HG03575 (cell line): Measurements from ENCODE around the gene C16orf78.

ENCODE experiments used
- ATAC-seq: cut with Tn5 transposase; IDR thresholded peaks from one replicate; pipeline ENCODE4 v1.9.1; 2021; ENCODE audit not compliant: unreplicated experiment, insufficient number of reproducible peaks, low FRiP score; ENCODE audit errors: extremely low read depth

The C16orf78 gene

DNA sequence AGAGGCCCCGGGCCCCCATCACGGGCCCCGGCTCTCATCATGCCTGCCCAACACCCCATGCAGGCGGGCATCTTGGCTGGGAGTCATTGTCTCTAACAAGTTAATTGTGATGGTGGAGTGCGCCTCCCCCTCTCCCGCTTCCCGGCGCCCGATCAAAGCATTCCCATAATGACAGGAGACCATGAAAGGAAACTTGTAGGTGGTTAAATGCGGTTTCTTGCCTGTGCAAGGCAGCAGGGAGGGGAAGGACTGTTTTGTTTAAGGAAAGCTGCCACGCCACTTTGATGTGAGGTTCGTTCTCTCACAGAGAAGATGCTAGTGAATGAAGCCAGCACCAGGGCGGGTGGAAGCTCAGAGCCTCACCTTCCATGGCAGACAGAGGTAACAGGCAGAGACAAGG is 45.4 kb downstream of the C16orf78 start:
- no peak for ATAC-seq

DNA sequence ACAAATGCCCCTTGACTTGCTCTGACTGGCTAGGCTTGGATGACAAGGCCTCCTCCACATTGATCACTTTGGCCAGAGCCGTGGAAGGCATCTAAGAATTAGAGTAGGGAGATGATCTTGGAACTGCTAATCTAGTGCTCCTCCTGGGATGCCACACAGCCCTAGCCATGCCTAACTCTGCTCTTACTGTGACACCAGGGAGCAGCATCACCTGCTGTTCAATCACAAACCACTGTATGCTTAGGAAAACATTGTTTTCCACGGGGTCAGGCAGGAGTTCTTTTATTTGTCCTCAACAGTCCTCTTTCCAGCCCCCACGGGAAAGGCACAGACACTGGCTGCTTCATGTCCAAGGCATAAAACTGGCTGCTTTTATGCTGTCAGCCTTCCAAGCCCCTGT is 46.3 kb downstream of the C16orf78 start:
- no peak for ATAC-seq

DNA sequence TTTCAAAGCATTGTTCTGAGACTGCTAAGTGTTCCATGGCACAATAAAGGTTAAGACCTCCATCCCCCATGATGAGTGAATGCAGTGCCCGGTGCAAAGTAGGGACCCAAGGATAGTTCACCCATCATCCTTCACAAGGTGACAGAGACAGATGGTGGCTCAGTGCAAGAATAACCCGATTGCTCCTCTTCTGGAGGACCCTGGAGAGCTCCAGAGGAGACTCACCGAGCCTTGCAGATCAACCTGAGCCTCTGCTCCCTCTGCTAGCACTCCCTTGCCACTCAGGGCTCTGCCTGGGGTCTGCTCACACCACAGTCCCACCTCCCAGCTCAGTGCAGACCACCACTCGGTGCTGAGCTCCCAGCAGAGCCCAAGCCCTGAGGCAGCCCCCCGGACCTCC is 49.3 kb downstream of the C16orf78 start:
- ATAC-seq = no peak

DNA sequence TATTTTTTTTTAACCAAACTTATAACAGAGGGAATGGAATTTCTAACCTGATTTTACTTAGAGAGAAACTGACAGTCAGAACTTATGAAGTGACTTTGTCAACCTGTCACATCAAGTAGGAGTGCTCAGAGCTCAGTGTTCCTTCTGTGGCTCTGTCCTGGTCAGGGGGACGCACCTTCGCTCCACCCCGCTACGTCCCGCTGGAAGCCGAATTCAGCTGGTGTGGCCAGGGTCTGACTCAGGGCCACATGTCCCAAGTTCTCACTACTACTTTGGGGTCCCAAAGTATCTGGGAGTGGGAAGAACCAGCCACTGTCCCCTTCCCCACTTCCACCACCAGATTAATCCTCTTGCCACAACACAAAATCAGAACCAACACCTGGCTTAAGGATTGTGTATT is 51.4 kb downstream of the C16orf78 start:
- ATAC-seq = no peak

DNA sequence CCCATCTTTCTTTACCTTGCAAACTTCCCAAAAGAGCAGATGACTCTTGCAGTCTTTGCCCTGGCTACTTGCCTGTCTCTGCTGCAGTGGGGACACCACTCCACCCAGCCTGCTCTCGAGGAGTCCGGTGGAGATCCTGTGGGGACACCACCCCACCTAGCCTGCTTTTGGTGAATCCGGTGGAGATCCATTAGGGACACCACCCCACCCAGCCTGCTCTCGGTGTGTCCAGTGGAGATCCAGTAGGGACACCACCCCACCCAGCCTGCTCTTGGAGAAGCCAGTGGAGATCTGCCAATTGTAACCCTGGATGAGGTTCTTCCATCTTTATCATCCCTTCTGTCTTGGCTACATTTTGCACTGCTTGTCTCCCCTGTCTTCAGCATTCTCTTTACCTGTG is 54.2 kb downstream of the C16orf78 start:
- ATAC-seq = no peak

DNA sequence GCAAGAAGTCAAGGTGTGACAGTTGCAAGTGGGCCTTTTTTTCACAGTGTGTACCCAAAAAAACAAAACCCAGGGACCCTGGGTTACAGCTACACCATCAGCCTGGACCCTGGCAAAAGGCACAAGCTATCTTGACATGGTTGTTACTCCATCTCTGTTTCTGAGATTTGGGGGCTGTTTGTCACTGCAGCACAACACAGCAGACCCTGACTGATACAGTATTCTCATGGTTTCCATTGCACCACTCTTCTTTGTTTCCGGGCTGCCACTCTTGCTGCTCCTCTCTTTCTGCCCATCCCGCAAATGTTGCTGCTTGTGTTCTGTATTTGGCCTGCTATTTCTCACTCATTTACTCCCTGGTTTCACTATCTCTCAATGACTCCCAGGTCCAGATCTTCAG is 55.2 kb downstream of the C16orf78 start:
- no peak for ATAC-seq

DNA sequence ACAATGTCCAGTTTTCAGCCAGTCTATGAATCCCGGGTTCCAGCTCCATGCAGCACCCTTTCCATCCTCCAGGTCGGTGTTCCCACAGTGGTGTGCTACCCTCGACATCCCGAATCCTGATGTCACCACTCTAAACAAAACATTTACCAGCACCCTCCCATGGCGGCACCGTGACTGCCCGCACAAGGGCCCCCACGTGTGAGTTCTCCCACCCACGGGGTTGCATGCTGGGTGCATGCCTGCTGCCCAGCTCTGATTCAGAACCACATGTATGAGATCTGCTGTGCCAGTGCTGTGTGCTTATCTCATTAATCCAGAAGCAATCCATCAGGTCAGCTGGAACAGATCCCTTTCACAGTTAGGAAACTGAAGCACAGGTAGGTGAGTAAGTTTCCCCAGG is 57.4 kb downstream of the C16orf78 start:
- no peak for ATAC-seq

DNA sequence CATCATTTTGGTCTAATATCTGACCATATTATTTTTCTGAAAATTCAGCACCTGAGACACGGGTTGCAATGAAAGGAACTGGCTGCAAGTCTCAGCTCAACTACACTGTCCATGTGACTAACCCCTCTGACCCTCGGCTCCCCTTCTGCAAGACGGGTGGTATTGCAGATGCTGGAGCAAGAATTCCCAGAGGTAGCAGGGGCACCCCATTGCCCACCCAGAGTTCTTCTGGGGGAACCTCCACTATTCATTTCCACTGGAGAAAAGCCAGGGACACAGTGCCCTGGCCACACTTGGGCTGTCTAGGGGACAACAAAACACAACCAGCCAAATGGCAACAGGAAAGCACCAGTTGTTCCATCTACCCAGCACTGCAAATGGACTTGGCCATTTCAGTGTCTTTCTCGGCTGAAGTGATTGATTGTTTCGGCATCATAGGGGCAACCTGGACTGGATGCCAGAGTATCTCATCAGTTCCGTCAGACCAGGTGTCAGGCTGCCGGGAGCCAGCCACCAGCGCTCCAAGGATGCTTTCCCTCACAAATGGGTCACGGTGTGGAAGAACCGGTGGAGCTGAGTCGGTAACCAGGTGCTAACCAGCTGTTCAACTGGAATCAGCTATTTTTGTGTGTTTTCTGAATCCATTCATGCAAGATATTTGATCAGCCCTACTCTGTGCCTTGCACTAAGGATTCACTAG is 58.1 kb downstream of the C16orf78 start:
- ATAC-seq = no peak

DNA sequence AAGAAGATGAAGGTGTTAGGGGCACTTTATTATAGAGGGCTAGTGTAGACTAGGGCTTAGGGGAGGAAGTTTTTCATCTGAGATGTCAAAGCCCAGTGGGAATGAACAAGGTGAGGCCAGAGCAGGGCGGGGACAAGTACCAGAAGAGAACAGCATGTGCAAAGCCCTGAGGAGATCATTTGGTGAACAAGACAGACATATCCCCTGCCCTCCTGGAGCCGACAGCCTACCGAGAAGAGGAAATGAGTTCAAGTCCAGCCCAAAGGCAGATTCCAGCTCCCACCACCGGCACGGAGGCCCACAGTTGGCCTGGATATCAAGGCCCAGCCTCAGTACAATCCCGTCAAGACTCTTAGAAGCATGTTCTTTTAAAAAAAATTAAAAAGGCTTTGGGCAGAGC is 61.1 kb downstream of the C16orf78 start:
- no peak for ATAC-seq

DNA sequence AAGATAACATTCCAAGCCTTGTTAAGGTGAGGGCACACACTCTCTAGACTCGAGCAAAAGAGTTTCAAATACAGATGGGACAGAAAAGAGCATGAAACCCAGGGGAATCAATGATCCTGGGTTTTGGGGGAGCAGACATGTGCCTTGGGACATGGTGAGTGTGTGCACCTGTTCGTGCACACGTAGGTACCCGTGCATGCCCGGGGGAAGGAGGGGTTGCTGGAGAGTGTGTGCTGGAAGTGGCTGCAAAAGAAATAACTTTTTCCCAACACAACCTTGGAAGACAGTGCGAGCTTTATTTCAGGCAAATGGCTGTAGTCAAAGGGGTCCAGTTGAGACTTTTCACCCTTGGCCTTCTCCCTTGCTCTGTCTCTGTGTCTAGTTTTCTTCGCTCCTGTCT is 62.6 kb downstream of the C16orf78 start:
- ATAC-seq = no peak

DNA sequence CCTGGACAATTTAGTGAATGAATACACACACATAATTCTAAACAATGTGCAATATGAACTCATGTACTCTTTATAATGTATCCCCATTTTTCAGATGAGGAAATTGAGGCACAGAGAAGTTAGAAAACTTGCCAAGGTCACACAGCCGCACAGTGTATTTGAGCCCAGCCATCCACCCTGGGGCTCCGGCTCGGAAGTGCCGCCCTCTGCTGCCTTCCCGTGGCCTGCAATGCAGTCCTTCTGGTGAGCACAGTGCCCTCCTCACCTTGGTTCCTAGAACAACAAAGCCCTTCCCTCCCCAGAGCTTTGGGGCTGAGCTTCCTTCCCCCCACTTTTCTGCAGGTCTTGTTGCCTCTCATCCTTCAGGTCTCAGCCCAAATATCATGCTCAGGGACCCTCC is 63.7 kb downstream of the C16orf78 start:
- ATAC-seq = no peak

DNA sequence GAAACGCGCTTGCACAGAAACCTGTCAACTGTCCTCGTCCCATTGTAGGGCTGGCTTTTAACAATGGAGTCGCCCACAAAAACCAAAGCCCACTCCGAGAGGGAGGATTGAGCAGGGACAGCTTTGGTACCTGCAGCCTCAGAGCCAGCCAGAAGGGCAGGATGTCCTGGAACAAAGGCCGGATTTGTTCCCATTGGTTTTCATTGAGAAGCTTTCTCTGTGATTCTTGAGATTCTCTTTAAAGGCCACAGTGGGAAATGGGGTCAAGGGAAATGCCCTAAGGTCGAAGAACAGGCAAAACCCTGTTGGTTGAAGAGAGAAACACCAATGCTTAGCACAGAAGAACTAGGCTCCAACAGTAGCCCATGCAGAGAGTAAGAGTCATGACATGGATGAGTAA is 65.4 kb downstream of the C16orf78 start:
- no peak for ATAC-seq

DNA sequence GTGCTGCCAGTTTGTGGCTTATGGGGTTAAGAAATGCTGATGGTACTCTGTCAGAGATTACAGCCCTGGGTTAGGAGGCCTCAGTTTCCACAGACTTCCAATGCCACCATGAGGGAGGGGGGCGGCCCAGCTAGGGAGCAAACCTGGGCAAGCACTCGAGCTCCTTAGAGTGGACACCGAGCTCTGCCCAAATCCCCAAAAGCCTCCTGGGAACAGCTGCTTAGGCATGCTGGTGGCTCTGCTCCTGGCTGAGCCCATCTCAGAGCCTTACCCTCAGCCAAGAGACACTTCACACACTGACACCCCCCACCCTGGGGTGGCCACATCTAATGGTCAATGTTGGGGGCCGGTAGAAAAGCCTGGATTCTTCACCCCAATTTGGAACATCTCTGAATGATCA is 66.1 kb downstream of the C16orf78 start:
- no peak for ATAC-seq

DNA sequence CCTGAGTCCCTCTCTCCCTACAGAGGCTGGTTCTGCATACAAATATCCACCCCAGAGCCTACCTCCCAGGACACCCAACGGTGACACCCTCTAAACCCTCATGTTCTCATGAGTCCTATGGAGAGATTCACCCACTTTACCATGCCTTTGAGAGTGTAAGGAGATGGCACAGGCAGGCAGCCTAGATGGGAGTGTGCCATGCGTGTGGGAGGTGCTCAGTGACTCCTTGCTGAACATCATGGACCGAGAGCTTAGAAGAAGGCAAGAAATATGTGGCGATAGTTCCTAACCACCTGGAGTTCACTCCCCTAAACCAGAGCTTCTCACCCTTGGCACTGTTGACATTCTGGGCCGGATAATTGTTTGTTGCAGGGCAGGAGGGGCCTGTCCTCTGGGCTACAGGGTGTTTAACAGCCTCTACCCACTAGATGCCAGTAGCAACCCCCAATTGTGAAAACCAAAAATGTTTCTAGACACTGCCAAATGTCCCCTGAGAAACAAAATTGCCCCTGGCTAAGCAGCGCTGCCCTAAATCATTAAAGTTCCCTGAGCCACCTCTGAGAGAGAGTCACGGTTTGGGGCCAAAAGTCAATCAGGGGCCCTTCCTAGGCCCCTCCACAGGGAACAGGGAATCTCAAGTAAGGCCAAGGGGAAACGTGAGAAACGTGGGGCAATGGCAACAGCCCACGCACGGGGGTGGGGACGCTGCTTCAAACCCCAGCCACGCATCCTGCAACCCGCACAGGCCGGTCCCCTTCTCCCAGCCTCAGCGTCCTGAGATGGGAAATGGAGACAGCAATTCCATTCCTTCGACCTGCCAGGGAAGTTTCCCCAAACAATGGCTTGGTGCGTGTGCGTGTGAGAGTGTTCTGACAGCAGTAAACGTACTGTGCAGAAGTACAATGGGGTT is 66.8 kb downstream of the C16orf78 start:
- no peak for ATAC-seq

DNA sequence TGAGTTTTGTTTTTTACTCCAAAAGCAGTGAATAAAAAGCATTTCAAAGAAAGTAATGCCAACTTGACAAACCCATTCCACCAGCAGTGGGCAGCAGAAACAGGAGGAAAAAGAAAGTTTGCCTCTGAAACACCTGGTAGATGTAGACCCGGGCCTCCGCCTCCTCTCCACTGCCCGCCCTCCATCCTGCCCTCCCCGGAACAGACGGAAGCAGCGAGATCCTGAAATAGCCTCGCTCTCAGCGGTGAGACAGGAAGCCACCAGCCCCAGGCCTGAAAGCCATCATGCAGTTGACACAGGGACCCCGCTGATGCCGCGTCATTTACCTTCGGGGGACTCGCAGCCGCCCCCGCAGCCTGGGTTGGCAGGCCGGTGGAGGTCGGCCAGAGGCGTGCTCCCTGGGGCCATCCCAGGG is 67.8 kb downstream of the C16orf78 start:
- ATAC-seq = peak; percentile 93

DNA sequence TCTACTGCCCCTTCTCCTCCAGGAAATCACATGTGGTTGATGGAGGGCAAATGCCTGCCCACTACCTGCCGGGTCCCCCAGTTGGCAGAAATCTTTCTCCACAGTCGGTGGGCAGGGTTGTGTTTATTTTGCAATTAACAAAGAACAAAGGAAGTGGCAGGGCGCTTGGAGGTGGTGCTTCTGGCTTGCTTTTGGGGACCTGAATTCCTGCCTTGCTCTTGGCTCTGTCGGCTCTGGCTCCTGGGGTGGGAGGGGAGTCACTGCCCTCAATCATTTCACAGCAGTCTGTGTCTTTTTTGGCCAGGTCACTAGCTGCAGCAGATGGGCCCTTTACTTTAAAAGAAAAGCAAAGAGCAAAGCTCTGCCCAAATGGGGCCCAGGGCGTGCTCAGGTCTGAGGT is 69.2 kb downstream of the C16orf78 start:
- no peak for ATAC-seq

DNA sequence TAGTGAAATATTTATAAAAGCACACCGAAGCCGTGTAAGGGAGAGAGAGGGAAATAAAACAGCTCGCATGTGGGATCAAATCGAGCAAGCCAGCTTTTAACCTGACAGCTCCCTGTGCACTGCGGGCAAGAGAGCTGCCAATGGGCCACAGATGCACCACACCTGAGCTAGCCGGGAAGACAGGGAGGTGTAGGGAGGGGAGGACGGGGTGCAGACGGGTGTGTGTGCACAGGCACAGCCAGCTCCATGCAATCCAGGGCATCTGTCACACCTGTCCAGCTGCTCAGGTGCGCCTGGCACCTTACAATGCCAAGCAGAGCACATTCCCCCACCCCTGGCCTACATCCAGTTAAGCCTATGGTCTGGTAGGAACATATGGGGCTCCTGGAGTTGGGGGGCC is 70.0 kb downstream of the C16orf78 start:
- no peak for ATAC-seq

DNA sequence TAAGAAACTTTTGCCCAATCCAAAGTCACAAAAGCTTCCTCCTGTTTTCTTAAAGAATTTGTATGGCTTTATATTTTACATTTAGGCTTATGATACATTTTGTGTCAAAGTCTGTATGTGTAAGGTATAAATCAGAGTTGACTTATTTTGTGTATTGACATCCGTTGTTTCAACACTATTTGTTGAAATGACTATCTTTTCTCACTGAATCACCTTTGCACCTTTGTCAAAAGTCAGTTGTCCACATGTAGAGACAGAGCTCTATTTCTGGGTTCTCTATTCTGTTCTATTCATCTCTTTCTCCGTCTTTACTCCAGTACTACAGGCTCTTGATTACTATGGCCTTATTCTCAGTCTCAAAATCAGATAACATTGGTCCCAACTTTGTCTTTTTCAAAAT is 73.2 kb downstream of the C16orf78 start:
- no peak for ATAC-seq
